NCI-H526 (cell line): ENCODE results near the gene KASH5.
"Not testable (repeated sequence)": the region's sequence is repeated elsewhere in the genome, so short reads cannot be mapped to it uniquely, and the experiment has no call there.

Source experiments
- DNase-seq, 2 experiments: peaks; one replicate each; lab custom pipeline; 2025; lab: John Stamatoyannopoulos, UW

The KASH5 gene

DNA sequence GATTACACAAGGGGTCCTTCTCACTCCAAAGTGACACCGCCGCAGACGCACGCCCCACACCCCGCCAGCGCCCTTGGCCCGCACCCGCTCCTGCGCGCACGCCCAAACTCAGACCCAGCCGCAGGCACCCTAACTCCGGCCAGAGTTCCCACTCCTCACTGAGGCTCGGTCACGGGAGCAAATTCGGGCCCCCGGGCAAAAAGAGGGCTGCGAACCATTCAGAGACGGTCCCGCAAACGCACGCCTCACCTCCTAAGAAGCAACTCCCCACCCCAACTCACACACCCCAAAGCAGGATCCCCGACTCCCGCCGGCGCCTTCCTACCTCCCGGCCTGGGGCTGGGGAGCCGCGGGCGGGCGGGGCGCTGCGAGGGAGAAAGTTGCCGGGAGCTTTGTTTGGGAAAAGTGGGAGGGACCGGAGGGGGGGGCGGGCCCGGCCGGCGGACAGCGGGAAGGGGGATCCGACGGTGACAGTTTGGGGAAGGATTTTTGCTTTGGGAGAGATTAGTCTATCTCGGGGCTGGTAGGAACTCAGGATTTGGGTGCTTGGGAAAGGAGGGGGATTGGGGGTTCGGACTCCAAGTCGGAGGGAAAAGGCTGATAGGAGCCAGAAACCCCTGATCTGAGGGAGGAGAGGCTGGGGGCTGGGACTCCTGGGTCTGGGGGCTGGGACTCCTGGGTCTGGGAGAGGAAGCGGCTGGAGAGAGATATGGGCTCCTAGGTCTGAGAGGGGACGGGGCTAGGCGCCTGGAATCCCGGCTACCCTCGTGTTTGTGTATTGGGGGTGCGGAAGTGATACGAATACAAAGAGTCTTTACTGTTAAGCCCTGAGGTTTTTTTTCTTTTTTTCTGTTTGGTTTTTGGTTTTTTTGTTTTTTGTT is 25.8 kb upstream of the KASH5 start, which contains the start of gene TEAD2:
Gene TEAD2 (minus strand): TSS at position 369 of the 881 bp plus-strand sequence. CDS start 2,341 bp downstream, outside the sequence.
- DNase-seq = no peak

DNA sequence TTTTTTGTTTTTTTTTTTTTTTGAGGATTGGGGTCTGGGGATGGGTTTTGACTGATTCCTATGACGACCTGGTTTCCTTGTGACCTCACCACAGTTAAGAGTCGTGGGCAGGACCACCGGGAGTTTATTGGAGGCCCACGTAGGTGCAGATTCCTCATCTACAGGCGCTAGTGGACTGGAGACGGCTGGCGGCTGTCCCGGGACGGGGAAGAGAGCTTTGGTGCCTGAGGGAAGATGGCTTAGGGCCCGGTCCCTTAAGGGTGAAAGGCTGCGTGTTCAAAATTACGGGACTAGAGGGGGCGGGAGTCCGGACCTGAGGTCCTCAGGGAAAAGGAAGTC is 25.2 kb upstream of the KASH5 start:
- no peak for DNase-seq

DNA sequence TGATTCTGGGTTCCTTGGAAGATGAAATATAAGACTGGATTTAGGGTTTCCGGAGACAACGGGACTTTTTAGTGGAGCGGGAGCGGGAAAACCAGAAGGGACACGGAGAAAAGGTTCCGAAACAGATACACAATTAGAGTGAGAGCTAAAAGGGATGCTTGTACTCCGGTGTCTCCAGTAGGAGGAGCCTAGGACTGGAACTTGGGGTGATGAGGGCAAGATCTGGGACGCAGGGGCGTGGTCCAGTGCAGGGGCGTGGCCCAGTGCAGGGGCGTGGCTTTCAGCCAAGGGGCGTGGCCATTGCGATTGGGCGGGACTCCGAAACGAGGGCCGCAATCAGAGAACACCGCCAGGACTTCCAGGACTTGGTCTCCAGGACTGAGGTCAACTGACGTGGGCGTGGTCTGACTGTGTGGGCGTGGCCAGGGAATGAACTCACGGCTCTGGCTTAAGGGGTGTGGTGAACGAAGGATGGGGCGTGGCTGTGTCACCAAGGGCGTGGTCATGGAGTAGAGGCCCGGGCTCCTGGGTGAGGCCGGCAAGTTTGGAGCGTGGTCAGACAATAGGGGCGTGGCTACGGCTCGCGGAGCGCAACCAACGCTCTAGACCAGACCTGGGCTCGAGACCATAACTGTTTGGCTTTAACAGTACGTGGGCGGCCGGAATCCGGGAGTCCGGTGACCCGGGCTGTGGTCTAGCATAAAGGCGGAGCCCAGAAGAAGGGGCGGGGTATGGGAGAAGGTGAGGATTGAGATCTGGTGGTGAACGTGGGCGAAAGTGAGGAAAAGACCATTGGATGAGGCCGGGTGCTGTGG is 24.6 kb upstream of the KASH5 start, which contains the start of gene DKKL1:
Gene DKKL1 (plus strand): TSS at position 610 of the 815 bp plus-strand sequence. CDS start 122 bp downstream, at position 732.
- peak; percentile 75 to 86 for DNase-seq

DNA sequence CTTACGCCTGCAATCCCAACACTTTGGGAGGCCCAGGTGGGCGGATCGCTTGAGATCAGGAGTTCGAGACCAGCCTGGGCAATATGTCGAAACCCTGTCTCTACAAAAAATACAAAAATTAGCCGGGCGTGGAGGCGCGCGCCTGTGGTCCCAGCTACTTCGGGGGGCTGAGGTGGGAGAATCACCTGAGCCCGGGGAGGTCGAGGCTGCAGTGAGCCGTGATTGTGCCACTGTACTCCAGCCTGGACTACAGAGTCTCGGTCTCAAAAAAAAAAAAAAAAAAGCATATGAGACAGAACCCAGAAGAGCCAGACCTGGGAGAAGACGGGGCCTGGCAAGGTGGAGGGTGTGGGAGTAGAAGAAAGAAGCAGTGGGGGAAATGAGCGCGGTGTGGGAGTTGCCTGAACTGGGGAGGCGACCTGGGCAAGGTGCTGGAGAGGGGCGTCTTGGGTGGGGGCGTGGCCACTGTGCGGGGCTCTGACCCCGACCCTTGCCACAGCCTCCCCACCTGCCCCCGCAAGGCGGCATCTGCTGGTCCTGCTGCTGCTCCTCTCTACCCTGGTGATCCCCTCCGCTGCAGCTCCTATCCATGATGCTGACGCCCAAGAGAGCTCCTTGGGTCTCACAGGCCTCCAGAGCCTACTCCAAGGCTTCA is 23.8 kb upstream of the KASH5 start:
- no peak for DNase-seq

DNA sequence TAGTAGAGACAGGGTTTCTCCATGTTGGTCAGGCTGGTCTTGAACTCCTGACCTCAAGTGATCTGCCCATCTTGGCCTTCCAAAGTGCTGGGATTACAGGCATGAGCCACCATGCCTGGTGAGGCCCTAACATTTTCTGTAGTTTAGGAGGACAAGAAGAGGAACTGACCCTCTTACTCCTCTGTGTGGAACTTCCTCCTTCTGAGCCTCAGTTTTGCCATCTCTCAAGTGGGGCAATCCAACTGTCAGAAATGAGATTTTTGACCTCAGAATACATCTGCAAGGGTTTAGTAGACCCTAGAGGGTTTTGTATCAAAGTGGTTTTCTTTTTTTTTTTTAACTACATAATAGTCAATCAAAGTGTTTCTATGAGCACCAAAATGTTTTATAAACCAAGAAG is 21.9 kb upstream of the KASH5 start:
- no peak for DNase-seq

DNA sequence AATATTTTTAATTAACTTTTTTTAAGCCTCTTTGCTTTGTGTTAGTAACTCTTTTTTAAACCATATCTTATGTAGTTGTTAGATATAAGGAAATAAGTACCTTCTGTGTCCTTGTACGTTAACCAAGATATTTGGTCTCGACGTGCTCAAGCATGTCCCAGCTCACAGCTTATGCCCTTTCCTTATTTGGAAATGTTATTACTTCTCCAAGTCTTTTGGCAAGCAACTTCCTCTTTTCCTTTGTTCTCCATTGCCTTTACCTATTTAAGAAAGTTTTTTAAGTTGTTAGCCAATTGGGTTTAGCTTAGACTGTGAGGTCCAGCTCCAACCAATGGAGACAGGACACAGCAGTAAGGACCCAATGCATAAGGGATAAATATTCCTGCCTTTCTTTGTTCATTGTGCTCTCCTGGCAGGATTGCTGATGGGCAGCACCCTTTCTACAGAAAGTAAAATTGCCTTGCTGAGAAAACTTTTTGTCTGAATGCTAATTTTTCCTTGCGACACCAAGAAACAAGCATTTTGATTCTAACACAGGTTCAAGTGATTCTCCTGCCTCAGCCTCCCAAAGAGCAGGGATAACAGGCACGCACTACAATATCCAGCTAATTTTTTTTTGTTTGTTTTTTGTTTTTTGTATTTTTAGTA is 19.2 kb upstream of the KASH5 start:
- no peak for DNase-seq

DNA sequence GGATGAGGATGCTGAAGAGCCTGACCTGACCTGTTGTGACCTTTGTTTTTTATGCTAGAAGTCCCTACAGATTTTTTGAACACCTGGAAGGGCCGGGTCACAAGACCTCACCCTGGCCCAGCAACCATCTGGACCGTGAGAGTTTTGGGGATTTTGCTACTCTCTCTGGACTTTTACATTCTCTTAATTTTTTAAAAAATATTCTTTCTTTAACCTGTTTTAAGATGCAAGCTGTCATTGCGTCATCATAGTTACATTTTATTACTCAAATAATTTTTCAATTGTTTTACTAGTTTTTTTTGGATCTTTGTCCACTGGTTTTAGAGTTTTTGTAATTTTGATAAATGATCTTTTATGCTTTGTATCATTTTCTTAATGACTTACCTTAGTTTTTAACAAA is 16.9 kb upstream of the KASH5 start:
- no peak for DNase-seq

DNA sequence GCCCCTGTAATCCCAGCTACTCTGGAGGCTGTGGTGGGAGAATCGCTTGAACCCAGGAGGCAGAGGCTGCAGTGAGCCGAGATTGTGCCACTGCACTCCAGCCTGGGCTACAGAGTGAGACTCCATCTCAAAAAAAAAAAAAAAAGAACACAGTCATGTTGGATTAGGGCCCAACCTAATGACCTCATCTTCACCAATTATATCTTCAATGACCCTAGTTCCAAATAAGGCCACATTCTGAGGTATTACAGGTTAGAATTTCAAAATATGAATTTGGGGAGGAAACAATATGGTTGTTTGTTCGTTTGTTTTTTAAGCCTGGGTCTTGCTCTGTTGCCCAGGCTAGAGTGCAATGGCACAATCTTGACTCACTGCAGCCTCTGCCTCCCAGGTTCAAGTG is 14.9 kb upstream of the KASH5 start:
- DNase-seq = not testable (repeated sequence)

DNA sequence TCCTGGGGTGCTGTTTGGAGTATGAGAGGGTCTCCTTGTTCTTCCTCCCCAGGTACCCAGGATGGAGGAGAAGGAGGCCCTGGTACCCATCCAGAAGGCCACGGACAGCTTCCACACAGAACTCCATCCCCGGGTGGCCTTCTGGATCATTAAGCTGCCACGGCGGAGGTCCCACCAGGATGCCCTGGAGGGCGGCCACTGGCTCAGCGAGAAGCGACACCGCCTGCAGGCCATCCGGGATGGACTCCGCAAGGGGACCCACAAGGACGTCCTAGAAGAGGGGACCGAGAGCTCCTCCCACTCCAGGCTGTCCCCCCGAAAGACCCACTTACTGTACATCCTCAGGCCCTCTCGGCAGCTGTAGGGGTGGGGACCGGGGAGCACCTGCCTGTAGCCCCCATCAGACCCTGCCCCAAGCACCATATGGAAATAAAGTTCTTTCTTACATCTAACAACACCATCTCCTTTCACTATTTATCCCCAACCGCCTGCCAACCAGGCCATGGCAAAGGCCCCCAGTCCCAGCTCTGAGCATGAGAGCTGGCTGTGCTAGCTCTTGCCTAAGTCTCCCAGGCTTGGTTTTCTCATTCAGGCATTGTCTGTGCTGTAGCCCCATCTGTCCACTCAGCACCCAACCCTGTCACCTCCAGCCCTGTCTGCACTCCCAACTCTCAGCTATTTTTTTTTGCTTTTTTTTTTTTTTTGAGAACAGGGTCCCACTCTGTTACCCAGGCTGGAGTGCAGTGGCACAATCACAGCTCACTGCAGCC is 13.2 kb upstream of the KASH5 start:
- DNase-seq = no peak

DNA sequence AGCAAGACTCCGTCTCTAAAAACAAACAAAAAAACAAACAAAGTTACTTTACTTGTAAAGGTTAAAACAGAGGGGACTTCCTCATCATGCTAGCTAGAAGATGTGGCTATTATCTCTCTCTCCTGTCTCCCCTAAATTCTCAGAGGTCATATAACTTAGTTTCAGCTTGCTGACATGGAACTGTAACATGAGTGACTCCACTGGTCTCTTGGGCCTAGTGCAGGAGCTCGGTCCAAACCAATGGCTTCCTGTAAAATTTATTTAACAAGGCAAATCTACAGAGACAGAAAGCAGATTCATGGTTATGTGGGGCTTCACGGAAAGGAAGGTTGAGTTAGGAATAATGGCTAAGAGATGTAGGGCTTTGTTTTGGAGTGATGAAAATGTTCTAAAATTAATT is 9.5 kb upstream of the KASH5 start:
- no peak for DNase-seq

DNA sequence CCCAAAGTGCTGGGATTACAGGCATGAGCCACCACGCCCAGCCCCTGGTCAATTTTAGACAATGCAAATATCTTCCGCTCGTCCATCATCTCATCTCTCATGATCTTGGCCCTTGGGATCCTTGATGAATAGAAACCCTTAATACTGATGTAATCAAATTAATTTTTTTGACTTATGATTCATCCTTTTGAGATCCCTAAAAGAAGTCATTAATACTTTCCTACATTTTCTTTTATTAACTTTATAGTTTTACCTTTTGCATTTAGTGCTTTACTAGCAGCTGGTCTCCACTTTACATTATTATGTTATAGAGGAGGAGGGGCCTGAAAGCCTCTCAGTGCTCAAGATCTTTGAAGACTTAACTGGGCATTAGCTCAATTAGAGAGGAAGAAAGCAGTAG is 7.7 kb upstream of the KASH5 start:
- DNase-seq = no peak

DNA sequence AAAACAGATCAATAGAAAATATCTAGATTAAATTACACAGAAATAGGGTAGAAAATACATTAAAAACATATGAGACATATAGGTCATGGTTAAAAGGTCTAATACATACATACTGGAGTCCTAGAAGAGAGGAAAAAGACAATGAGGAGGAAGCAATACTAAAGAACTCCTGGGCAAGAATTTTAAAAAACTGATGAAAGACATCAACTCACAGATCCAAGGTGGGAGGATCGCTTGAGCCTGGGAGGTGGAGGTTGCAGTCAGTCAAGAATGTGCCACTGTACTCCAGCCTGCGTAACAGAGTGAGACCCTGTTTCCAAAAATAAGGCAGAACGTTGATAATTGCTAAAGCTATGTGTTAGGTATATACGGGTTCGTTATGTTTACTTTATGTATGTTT is 5.4 kb upstream of the KASH5 start:
- DNase-seq = no peak

DNA sequence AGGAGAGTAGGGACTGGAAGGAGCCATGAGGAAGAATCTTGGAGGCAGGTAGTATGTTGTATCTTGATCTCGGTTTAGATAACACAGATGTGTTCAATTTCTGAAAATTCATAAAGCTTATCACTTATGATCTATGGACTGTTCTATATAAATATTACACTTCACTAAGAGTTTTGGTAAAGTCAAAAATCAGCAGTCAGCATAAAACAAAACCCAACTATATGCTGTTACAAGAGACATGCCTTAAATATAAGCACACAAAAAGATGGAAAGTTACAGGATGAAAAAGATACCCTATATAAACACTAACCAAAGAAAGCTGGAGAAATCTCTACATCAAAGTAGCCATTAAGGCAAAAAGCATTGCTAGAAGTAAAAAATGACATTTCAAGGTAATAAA is 4.5 kb upstream of the KASH5 start:
- DNase-seq = no peak

DNA sequence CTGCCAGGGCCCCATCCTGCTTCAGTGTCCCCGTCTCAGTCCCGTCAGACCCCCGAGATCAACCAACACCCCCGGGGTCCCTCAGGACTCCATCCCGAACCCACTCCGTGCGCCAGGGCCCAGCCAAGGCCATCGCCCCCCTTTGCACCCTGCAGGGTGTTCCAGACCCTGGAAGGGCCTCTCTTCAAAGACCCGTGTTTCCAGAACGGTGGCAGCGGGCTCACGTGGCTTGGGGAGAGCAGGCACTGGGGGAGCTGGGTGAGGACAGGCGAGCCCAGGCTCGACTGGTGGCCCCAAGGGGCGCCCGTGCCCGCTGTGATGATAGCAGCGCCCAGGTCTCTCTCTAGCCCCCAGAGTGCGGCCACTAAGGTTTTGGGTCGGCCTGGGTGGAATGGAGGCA is 1.4 kb downstream of the KASH5 start:
- DNase-seq = no peak

DNA sequence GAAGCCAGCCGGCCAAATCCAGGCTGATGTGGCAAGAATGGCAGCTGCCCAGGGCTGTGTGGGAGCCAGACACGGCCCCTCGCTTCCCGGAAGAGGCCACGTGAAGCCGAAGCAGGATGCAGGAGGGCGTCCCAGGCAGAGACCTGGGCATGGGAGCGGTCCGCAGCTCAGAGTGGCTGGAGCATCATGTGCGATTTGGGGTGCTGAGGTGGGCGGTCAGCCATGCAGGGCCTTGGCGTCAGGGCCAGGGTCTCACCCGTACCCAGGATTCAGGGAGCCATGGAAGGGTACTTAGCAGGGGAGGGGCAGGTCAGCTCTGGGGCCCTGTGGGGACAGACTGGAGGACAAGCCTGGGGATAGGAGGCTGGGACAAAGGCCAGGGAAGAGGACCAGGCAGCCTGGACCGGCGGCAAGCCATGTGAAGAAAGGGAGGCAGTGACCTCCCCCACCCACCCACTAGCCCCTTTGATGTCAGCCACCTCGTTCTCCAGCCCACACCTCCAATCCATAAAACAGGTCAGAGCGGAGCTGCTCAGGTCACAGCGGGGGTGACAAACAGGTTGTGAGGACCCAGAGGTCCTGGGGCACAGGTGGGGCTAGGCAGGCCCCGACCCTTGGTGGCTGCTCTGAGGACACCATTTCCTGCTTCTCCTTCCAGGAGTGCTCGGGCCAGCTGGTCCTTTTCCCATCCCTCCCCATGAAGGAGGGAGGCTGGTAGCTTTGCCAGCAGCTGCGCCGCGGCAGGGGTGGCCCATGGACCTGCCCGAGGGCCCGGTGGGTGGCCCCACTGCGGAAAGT is 2.3 kb downstream of the KASH5 start:
- DNase-seq = no peak

DNA sequence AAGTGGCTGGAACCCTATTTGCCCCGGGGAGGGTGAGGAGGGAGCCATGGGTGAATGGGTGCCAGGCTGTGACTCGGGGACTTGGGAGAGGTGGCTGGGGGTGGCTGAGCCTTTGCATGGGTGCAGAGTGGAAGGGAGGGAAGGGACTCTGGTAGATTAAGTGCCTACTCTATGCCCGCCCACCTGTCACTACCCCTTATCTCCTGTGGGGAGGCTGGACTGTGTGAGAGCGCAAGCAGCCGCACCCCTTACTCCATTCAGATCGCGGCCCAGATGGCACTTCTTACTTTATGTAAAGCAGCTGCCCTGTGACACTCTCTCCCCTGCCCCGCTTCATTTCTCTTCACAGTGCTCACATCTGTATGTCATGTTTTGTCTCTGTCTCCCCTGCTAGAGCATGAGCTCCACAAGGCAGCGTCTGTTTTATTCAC is 2.9 kb downstream of the KASH5 start:
- no peak for DNase-seq

DNA sequence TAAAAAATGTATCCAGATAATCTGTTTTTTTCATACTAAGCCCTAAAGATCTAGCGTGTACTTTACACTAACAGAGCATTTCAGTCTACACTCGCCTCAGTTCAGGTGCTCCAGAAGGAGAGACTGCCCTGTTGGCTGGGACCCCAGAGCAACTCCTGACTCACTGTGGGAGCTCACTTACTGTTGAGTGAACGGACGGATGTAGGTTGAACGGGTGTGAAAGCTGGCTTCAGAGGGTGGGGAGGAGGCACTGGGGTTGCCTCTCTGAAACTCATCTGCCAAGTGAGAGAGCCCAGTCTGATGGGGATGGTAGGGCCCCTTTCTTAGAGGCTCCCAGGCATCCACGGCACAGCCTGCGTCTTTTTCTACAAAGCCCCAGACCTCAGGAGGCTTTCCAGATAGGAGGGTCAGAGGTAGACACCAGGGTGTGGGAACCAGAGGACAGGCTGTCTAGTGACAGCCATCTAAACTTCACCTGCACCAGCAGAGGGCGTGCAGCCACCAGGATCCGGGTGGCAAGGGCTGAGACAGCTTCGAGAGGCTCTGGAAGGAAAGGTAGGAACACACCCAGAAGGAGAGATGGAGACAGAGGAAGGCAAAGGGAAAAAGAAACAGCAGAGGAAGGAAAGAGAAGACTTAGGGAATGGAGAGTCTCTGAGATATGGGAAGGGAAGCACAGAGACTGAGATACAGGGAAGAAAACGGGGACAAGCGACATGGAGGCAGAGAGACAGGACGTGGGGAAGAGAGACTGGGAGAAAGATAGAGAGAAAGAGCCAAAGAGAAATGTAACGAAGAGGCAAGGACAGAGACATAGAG is 3.7 kb downstream of the KASH5 start:
- DNase-seq = peak; percentile 59 to 87

DNA sequence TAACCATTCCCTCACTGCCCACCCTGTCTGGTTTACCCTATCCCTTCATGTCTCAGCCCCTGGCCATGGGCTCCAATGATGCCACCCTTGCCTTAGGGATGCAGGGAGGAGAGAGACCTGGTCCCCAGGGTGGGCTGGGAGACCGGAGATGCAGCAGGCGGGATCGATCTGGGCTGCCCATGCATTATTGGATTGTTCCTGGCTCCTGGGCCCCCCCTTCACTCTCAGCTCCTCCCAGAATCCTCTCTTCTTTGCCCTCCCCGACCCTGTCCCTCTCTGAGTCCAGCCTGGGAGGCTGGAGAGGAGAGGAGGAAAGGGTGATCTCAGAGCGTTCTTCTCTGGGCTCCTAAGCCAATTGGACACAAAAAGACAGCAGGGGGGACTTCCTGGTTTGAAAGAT is 5.8 kb downstream of the KASH5 start:
- DNase-seq = no peak

DNA sequence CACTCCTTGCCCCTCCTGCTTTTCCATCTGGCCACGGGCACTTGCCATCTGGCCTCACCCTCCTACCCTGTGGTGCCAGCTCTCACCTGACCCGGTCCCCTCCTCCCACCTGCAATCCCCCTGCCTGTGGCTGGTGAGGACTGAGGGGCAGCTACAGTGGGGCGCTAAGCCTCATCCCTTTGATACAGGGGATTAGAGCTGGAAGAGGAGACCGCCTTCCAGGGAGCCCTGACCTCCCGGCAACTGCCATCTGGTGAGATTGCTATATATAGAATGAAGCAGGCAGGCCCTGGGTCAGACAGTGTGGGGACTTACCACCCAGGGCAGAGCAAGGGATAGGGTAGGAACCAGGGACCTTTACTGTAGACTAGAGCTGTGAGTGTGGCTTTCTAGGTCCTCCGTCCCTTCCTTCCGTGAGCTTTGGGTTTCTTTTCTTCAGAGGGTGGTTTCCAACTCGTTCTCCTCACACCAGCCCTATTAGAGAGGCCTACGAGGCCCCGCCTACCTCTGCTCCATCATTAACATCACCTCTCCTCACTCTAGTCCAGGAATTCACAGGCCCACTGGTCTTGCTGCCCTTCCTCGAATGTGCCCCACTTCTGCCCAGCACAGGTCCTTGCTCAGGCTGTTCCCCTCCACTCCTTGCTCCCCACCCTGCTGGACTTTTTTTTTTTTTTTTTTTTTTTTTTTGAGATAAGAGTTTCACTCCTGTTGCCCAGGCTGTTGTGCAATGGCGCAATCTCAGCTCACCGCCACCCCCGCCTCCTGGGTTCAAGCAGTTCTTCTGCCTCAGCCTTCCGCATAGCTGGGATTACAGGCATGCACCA is 7.7 kb downstream of the KASH5 start:
- DNase-seq = no peak
